Activated naive CD4-positive, alpha-beta T cell treated with anti-CD3 and anti-CD28 coated beads, Interleukin-2, amount 50 U/mL, for 16 hours (primary cell): ENCODE data around the gene RNF181.
A peak's percentile ranks its signal among the peaks of the same experiment; 100 is the strongest.
"Not testable (repeated sequence)": the region's sequence is repeated elsewhere in the genome, so short reads cannot be mapped to it uniquely, and the experiment has no call there.

Experiments
- DNase-seq: peaks from one replicate; pipeline ENCODE4 v3.0.0-alpha.2; 2020

Gene RNF181

DNA sequence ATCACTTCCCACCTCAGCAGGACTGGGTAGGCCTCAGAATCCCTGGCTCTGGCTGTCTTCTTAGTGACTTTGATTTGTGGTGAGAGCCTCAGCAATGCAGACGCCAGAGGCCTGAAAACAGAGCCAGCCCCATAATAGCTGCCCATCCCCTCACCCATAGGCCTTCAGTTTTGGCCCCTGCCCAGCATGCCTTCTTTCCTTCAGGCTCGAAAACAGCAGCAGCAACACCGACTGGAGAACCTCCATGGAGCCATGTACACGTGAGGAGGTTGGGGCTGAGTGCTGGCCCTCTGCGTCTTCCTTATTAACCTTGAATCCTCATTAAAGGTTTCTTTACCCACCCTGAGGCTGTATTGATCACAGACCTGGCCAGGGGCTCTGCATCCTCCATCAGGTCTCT, 1.7 kb downstream of the RNF181 start:
- no peak for DNase-seq

DNA sequence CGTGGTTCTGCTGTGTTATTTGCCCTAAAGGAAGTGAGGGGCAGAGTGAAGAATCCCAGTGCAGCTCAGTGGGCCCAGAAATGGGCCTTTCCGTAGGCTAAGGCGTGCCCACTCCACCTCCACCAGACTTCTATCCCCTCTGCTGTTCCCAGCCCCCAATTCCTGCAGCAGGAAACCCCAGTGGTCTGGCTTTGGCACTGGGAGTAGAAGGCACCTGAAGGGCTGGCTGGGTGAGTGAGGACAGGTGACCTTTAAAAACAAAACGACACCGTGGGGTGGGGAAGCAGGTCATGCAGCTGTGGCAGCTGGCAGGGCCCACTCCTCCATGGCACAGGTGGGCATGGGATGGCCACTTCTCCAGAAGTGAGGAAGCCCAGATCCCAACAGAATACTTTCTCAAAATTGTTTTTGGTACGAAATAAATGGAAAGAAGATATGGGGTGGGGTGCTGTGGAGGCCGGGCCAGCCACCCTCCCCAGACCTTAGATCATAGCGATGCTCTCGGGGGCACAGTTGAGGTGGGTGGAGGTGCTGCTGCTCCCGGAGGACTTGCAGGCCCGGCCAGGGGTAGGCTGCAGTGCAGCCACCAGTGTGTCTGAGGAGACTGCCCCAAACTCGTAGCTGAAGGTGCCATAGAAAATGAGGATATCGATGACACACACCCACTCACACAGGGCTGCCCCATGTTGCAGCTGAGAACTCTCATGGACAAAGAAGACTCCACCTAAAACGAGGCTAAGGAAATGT, 3.2 kb downstream of the RNF181 start:
- DNase-seq = no peak

DNA sequence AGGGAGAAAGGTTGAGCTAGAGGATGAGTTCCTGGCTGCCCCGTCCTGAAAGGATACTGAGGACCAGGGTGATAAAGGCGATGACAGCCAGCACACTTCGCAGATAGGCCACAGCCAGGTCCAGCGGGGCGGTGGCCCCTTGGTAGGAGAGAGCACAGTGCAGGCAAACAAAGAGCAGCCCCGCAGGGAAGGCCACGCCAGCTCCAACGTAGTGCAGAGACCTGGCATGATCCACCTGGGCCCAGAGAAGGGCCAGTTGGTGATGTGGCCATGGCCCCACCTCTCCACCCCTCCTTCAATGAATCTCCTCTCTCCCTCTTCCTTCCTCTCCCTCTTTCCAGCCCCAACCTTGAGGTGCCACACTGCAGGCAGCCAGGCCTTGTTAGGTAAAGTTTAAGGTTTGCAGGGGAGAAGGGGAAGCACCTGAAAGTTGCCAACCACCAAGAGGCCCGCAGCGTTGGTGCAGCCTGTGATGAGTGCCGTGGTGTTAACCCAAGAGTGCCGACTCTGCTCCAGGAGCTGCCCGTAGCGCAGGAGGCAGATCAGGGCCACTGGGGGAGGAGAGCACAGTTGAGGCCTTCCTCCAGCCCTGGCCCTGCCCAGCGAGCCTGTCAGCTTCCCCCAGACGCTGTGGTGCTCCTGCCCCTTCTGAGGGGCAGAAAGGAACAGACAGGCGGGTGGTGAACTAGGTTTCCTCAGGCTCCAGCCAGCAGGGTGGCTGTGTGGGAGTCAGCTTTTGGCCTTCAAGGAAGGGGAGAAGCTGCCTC, 4.1 kb downstream of the RNF181 start:
- DNase-seq = no peak

DNA sequence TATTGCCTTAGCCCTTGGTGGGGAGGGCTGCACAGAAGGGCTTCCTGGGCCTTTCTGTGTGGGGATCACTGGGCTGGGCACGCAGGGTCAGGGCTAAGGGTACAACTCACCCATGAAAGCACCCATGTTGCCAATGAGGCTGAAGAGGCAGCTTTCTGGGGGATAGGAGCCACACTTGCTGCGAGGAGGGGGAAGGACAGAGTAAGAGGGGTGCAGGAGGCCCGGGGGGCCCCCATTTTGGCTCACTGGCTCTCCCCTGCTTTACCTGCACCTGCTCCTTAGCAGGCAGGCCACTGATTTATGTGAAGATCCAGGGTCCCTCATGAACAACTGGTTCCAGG, 4.7 kb downstream of the RNF181 start:
- no peak for DNase-seq

DNA sequence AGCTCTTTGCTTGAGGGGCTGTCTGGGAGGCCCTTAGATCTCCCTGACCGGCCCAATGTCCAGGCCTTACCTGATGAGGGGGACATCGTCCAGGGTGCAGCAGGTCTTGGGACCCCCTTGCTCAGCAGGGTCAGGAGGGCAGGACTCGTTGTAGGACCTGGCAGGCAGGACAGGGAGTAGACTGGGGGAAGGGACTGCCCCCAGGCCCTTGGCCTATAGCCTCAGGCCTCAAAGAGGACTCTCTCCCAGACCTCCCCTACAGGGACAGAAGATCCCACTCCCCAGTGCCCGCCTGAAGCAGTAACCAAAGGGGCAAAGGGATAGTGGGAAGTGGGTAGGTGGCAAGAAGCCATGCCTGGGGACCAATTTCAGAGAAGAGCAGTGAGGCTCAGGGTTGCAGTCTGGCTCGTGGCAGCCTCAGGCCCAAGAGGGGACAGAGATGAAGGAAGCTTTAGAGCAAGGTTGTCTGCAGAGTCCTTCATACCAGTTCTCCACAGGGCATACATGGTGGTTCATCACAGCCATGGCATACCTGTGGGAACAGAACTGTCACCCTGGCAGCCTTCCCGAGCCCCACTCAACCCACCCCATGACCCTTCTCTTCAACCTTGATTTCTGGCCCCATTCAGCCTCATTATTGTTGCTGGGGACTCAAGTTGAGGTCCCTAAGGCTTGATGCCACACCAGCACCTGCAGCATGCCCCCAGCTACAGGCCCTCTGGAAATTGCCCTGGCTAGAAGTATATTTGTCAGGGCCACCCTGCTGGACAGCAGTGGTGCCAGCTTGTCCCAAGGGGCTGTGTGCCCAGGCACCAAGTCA, 5.6 kb downstream of the RNF181 start:
- no peak for DNase-seq

DNA sequence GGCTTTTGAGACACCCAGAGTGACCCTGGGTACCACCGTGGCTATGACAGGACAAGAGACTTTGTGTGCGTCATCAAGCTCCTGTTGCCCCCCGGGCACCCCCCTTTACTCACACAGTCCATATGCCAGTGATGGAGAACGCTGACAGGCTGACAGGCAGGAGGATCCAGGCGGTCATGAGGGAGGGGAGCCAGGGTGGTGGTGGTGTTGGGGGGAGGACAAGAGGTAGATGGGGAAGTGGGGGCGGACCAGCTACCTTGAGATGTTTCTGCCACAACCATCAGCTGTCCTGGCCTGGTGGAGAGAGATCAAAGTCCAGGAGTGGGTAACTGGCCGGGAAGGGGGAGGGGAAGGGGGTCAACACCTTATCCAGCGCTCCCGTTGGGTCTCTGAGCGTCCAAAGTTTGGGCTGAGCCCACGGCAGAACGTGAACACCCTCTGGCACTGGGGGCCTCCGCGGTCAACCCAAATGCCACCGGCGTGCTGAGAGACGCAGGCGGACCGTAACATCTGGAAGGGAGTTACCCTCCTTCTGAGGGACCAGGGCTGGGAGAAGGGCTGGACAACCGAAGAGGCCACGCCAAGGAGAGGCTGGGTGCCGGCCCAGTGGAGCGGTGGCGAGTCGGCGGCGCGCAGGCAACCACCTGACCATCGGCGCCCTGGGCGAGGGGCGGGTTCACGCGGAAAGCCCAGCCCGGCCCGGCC, 6.4 kb downstream of the RNF181 start:
- DNase-seq = no peak

DNA sequence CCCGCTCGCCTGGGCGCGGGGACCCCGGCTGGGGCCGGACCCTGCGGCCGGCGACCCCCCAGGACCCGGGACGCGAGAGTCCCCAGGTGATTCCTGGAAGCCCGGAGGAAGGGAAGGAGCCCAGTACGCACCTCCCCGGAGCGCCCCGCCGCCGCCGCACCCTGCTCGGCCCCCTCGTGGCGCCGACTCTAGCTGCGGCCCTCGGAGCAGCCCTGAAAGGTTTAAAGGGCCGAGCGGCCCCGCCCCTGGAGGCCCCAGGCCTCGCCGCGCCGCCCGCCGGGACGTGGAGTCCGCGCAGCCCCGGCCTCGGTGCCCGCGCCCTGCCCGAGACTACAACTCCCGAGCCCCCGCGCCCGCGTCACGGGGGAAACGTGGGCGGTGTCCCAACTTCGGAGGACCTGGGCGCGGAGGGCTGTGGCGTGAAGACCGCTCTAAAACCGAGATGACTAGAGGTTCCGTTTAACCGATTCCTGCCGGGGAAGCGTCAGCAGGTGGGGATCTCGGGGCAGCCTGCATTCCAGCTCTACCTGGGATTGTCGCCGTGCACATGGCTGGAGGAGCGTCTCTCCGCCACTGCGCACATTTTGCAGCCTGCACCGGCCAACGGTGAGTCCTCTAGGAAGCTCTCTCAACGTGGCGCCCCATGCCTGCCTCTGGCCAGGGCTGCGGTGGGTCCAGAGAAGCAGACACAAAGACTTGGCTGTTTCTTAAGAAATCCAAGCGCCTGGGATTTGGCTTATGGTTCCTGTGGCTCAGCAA, 7.1 kb downstream of the RNF181 start, which contains the start of gene TMEM150A:
Gene TMEM150A (minus strand): TSS at position 223 of the 759 bp plus-strand sequence. CDS start 750 bp downstream, outside the sequence.
- peak; percentile 88 for DNase-seq

DNA sequence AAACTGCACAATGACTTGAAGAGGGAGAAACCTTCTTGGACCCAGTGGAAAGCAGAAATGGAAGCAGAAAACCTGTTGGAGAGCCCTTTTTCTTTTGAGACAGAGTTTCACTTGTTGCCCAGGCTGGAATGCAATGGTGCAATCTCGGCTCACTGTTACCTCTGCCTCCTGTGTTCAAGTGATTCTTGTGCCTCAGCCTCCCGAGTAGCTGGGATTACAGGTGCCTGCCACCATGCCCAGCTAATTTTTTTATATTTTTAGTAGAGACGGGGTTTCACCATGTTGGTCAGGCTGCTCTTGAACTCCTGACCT, 8.5 kb downstream of the RNF181 start:
- not testable (repeated sequence) for DNase-seq

DNA sequence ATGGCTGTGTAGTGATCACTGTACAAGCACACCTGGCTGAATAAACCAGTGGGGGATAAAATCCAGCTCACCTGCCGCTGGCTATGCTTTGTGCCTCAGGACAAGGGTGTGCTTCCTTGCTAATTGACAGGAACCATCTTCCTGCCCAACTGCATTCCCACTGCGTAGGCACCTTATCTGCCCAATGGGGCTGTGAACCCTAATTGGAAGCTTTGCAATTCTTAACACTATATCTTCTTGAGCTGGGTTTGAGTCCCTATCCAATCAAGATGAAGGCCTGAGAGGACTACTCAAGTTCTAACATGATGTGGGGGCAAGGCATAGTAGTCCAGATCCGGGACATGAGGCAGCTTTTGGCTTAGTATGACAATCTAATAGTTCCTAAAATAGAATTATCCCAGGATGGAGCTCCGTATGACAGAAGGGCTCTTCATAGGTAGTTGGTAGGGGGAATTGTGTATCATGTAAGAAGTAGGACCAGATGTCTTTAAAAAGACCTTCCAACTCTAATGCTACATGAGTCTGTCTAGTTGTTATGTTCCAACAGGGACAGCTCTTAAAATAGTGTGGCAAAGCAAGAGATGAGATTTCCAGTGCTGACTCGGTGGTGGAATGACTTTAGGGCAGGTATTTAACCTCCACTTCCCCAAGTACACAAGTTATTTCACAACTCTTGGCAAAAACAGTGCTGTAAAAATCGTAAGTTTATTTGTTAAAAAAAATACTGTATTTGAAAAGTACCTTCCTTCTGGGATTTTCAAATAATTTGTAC, 9.2 kb downstream of the RNF181 start:
- DNase-seq = no peak

DNA sequence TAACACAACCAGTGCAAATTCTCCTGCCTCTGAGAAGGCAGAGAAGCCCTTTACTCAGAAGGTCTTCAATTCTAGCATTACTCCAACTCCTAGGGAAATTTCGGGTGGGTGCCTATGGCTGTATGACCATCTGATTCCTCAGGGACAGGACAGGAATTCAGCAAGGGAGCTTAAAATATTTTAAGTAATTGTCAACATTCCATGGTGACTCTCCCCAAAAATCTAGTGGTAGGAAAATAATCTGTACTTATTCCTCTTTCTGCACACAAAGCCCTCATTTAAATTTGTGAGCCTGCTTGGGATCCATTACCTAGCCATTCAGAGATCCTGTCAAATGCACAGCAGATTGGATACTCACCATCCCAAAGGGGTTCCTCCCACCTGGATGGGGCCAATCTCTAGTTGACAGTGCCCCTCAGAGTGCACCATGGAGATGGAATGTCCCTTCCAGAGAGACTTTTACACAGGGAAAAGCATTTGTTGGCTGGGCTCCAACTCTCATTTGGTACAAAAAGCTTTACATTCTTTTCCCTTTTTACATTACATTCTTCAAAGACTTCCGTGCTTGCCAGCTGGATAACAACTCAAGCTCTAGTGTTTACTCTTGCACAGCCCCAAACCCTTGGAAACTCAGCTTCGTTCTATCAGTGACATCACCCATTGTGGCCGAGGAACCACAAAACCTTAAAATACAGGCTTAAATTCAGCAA, 10.0 kb downstream of the RNF181 start:
- DNase-seq = no peak

DNA sequence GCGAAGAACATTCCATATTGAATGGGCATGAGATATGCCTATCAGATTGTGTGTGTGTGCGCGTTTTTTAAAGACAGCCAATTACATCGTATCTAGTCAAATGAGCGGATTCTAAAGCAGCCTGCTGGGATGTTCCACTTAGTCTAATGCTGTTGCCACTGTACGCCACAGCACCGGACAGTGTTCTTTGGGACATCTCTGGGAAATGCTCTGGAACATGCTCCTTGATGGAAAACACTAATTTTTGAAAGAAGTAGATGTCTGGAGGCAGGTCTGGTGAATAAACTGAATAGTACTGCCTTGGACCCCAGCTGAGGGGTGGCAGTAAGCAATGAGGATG, 10.5 kb downstream of the RNF181 start:
- no peak for DNase-seq

DNA sequence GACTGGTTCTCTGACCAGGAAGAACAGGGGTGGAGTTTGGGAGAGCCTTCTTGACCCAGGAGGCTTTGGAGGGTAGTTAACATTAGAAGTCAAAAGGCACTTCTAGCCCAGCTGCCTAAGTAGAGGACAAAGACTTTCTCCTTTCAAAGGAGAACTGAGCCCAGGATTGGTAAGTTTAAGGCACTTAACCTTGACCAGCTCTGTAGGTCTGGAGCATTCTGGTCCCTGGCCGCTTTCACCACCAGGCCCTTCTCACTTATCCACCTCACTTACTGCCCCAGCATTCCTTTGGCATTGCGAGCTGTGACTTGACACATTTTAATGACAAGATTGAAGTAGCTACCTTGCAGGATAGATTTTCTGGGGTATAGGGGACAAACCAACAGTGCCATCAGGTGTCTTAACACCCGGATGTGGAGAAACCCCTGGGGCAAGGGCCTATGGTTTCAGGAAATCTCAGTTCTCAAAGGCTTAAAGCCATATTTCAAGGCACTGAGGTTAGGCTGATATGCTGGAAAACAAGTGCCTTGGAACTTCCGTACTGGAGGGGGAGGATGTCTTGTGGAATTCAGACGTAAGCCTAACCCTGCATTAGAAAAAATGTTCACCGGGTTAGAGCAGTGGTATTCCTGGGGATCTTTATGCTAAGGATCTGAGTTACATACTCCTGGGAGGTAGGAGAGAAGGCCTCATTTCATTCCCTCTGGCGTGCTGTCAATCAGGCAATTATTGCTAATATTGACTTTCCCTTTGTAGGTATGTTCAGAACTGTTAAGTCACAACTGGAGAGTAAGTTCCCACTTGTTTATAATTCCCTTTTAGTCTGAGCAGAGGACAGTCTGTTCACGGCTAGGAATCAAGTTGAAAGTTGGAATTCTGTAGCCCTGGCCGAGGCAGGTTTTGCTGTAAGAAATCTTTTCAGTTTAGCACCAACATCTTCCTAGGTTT, 12.0 kb downstream of the RNF181 start:
- DNase-seq = no peak

DNA sequence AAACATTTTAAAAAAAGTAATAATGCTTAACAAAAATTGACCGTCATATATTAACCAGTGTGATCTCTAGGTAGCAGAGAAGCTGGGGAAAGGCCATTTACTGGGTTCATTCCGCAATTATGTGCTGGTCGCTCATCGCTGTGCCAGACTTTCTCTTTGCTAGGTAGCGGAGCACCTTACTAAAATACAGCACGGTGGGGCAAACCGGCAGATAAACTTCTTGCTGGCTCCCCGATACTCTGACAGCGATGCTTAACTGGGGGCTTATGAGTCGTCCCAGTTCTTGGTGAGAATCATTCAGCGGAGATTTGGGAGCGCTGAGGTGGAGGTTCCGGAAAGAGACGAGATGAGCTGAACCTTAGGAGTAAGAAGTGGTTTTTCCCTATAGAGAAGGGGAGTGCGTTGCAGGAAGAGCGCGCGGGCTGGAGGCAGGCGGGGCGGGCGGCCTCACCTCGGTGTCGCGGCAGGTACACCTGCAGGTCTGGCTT, 15.7 kb downstream of the RNF181 start:
- DNase-seq = no peak

DNA sequence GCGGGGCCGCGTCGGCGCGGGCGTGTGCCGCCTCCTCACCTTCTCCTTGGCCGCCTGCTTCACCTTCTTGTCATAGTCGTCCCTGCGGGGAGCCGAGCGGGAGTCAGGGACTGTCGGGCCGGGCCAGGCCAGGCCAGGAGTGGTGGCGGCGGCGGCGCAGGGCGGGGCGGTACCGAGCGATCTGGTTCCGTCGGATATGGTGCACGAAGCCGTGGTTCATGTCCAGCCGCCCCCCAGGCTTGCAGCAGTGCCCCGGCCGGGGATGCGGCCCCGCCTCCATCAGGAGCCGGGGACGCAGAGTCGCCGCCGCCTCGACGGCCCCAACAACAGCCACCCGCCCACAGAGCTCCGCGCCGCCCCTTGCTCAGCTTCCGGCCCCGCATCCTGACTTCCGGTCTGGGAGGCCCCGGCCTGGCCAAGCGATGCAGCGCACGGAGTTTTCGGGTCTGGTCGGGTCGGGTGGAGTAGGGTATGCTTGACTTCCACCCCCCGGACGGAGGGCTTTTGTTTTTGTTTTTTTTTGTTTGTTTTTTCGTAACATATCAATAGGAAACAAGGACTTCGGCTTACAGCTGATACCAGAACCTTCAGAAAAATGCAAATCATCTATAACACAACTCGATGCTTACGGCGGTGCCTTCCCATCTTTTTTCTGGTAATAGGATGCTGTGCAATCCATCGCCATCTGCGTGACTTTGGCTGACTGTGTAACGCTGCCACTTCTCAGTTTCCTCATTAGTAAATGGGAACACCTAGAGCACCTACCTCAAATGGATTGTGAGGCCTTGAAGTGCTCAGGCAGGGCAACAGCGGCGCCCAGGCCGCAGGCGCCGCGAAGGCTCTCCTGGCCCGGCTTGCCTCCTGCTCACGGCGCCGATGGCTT, 16.4 kb downstream of the RNF181 start, which contains the start of gene C2orf68:
Gene C2orf68 (minus strand): TSS at position 362 of the 883 bp plus-strand sequence. CDS start 82 bp downstream, at position 280.
- peak; percentile 84 for DNase-seq

DNA sequence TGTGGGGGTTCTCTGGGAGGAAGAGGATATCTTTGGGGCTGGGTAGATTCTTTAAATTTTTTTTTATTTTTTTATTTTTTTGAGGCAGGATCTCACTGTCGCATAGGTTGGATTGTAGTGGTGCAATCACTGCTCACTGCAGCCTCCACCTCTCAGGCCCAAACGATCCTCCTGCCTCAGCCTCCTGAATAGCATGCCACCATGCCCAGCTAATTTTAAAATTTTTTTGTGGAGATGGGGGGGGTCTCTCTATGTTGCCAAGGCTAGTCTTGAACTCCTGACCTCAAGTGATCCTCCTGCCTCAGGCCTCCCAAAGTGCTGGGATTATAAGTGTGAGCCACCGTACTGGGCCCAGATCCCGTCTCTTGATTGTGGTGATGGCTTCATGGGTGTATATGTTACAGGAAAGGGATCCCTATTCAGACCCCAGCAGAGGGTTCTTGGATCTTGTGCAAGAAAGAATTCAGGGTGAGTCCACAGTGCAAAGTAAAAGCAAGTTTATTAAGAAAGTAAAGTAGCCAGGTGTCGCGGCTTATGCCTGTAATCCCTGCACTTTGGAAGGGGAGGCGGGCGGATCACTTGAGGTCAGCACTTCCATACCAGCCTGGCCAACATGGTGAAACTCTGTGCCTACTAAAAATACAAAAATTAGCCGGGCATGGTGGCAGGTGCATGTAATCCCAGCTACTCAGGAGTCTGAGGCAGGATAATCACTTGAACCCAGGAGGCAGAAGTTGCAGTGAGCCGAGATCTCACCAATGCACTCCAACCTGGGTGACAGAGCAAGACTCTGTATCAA, 18.4 kb downstream of the RNF181 start:
- no peak for DNase-seq

DNA sequence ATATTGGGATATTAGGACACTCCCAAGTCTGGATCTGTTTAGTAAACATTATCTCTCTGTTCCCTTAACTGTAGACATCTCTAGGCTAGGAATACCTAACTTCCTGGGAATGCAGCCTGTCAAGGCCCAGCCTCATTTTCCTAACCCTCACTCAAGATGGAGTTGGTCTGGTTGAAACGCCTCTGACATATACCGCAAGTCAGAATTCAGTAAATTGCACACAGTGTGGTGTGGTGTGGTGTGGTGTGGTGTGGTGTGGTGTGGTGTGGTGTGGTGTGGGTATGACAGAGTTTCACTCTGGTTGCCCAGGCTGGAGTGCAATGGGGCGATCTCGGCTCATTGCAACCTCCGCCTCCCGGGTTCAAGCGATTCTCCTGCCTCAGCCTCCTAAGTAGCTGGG, 19.2 kb downstream of the RNF181 start:
- not testable (repeated sequence) for DNase-seq

DNA sequence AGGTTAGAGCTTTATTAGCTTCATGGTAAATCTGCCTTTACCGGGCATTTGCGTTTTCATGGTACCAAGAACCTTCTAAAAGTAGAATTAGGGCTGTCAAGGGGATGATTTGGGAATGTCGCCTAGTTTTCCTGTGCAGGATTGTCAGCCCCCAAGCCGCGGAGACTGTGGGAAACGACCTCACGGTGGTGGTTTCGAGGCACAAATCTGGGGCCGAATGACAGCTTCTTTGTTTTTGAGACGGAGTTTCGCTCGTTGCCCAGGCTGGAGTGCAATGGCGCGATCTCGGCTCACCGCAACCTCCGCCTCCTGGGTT, 19.8 kb downstream of the RNF181 start:
- DNase-seq = no peak

DNA sequence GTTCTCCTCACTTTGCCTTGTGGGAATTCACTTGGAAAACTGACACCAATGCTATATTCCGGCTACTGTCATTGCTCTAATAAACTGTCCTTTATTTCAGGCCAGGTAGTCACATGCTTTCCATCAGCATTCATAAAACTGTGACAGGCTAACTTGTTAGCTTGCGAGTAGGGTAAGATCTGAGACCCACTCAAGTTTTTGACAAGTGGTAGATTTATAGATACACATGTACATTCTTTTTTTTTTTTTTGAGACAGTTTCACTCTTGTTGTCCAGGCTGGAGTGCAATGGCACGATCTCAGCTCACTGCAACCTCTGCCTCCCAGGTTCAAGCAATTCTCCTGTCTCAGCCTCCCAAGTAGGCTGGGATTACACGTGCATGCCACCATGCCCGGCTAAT, 22.2 kb downstream of the RNF181 start:
- not testable (repeated sequence) for DNase-seq
